Neuronal stem cell (in vitro differentiated cells): ENCODE results near the gene TP73.
A peak's percentile ranks its signal among the peaks of the same experiment; 100 is the strongest.

Experiments
- DNase-seq: peaks from one replicate; pipeline ENCODE4 v3.0.0-alpha.2; 2013; ENCODE audit warnings: low spot score
- H2AFZ ChIP-seq: one replicate; pipeline ENCODE4 v1.6.1; 2013; ENCODE audit warnings: mild to moderate bottlenecking, low read length, inconsistent platforms
- H2AK5ac ChIP-seq: 2 replicates; pipeline ENCODE4 v1.6.1; 2013; ENCODE audit warnings: low read depth, mild to moderate bottlenecking, inconsistent platforms, low read length, moderate library complexity, mixed read lengths
- H2BK120ac ChIP-seq: 2 replicates; pipeline ENCODE4 v1.6.1; 2013; ENCODE audit warnings: low read depth, mild to moderate bottlenecking, inconsistent platforms, low read length, moderate library complexity, mixed read lengths
- H2BK12ac ChIP-seq: one replicate; pipeline ENCODE4 v1.6.1; 2013; ENCODE audit warnings: low read length, inconsistent platforms
- H2BK15ac ChIP-seq: 2 replicates; pipeline ENCODE4 v1.6.1; 2013; ENCODE audit warnings: mild to moderate bottlenecking, low read length, inconsistent platforms, mixed read lengths
- H2BK5ac ChIP-seq: one replicate; pipeline ENCODE4 v1.6.1; 2013; ENCODE audit warnings: inconsistent platforms, mild to moderate bottlenecking, low read length, moderate library complexity
- H3K14ac ChIP-seq: one replicate; pipeline ENCODE4 v1.6.1; 2013; ENCODE audit warnings: low read length, inconsistent platforms
- H3K18ac ChIP-seq: 2 replicates; pipeline ENCODE4 v1.6.1; 2013; ENCODE audit warnings: low read length, inconsistent platforms
- H3K23ac ChIP-seq: 2 replicates; pipeline ENCODE4 v1.6.1; 2013; ENCODE audit warnings: low read depth, mild to moderate bottlenecking, mixed read lengths, low read length, inconsistent platforms; ENCODE audit not compliant: poor library complexity
- H3K27ac ChIP-seq: replicated peaks from 3 replicates; pipeline ENCODE4 v1.5.1; 2013; ENCODE audit warnings: low read length, inconsistent platforms
- H3K27me3 ChIP-seq, 3 experiments: 2 replicates each; pipeline ENCODE4 v1.6.1; 2013; ENCODE audit warnings: low read length in 3 of 3, mild to moderate bottlenecking in 2 of 3, inconsistent platforms in 1 of 3, low read depth in 1 of 3, mixed read lengths in 1 of 3, moderate library complexity in 1 of 3; ENCODE audit not compliant: control insufficient read depth in 3 of 3, insufficient read depth in 3 of 3
- H3K36me3 ChIP-seq, 2 donors: replicated peaks in 1 of 2; 2 replicates each; pipeline ENCODE4 v1.6.1; 2013; ENCODE audit warnings: low read length in 2 of 2; ENCODE audit not compliant: control insufficient read depth in 2 of 2, insufficient read depth in 2 of 2
- H3K4ac ChIP-seq: 2 replicates; pipeline ENCODE4 v1.6.1; 2013; ENCODE audit warnings: inconsistent platforms, mild to moderate bottlenecking, low read length, moderate library complexity
- H3K4me1 ChIP-seq, 2 donors: 1 replicate in 1 of 2; 2 replicates in 1 of 2; pipeline ENCODE4 v1.6.1; 2013; ENCODE audit warnings: low read length in 2 of 2, low read depth in 1 of 2; ENCODE audit not compliant: control insufficient read depth in 2 of 2, insufficient read depth in 1 of 2
- H3K4me2 ChIP-seq: one replicate; pipeline ENCODE4 v1.6.1; 2013; ENCODE audit warnings: mild to moderate bottlenecking, low read length, inconsistent platforms; ENCODE audit not compliant: insufficient read depth, poor library complexity, severe bottlenecking
- H3K4me3 ChIP-seq, 2 donors: 2 replicates each; pipeline ENCODE4 v1.5.1; 2013; ENCODE audit warnings: low read length in 2 of 2, mild to moderate bottlenecking in 2 of 2, inconsistent platforms in 1 of 2, moderate library complexity in 1 of 2
- H3K79me1 ChIP-seq: one replicate; pipeline ENCODE4 v1.6.1; 2013; ENCODE audit warnings: low read depth, mild to moderate bottlenecking, inconsistent platforms, low read length, moderate library complexity
- H3K9ac ChIP-seq: one replicate; pipeline ENCODE4 v1.6.1; 2013; ENCODE audit warnings: mild to moderate bottlenecking, low read depth, low read length, inconsistent platforms; ENCODE audit not compliant: poor library complexity
- H3K9me3 ChIP-seq, 2 donors: replicated peaks in 1 of 2; 2 replicates each; pipeline versions ENCODE3 to v1.6.1; 2013; ENCODE audit warnings: low read length in 2 of 2, mild to moderate bottlenecking in 2 of 2, inconsistent platforms in 1 of 2, low read depth in 1 of 2, mixed read lengths in 1 of 2, moderate library complexity in 1 of 2; ENCODE audit not compliant: control insufficient read depth in 2 of 2, insufficient read depth in 1 of 2
- H4K8ac ChIP-seq: one replicate; pipeline ENCODE4 v1.6.1; 2013; ENCODE audit warnings: low read depth, mild to moderate bottlenecking, inconsistent platforms, low read length, moderate library complexity
- H4K91ac ChIP-seq: one replicate; pipeline ENCODE4 v1.6.1; 2013; ENCODE audit warnings: low read length, low read depth, mild to moderate bottlenecking, inconsistent platforms; ENCODE audit not compliant: poor library complexity
- WGBS, 2 donors: extraction: QIAGEN DNeasy Blood & Tissue Kit; methylation state at CpG; one replicate each; pipeline ENCODE4 v1.1.7; 2013; ENCODE audit warnings: missing lambda C conversion rate in 2 of 2, mixed read lengths in 1 of 2; ENCODE audit not compliant: insufficient read length in 2 of 2, insufficient replicate concordance in 1 of 2; ENCODE audit errors: extremely low coverage in 2 of 2; 5-methylcytosine and 5-hydroxymethylcytosine counted together

The TP73 gene

DNA sequence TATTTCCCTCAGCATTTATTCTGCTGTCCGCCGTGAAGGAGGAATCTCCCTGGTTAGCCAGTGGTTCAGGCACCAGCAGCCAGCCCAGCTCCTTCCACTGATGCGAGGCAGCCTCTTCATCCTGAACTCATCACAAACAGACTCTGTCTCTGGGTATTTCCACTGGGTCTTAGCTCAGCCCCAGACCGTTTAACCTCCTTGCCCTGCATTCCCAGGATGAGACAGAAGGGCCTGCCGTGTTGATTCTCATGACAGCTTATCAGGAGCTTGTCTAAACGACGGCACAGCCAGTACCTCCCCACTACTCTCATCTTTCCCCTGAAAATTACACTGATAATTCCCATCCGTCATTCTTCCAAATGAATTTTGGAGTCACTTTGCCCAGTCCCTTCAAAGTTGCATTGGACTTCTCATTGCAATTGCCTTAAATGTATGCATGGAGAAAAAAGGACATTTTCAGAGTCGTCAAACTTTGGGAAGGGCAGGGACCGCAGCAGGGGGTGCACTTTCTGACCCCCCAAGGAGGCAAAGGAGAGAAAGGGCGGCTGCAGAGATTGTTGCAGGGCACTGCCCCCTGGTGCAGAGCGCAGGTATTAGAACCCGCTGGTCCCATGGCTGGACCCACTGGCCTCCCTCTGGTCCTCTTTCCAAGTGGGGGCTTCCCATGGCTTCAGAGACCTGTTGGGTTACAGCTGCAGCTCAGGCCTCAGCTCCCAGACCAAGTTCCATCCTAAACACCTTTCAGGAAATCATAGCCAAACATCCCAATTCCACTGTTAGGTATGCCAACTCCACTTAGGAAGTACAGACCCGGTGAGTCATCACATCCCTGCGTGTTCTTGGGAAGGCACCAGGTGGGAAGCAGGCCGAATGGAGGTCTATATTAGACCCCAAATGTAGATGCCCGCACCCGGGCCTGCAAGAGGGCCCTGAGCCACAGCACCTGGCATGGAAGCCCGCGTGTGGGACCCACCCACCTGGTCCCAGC lies 37.3 kb upstream of the TP73 start:
- H3K9ac ChIP-seq, result no peak overlapping the region
- H3K4me3 ChIP-seq, result no peak overlapping the region
- no peak overlapping the region for H2AFZ ChIP-seq
- no peak overlapping the region for H3K18ac ChIP-seq
- no peak overlapping the region for H2BK120ac ChIP-seq
- WGBS, 2 donors, result no CpG with 5 or more reads among the region's 20 CpGs
- no peak overlapping the region for H2BK5ac ChIP-seq
- no peak overlapping the region for H2BK12ac ChIP-seq
- peaks cover 0 to 53% (median 12%) of the 10 kb centered on the region in 3 experiments for H3K27me3 ChIP-seq
- no peak for DNase-seq
- no peak overlapping the region for H3K23ac ChIP-seq
- no peak overlapping the region for H2BK15ac ChIP-seq
- H4K8ac ChIP-seq, result no peak overlapping the region
- no peak overlapping the region for H3K14ac ChIP-seq
- H3K4me2 ChIP-seq, result no peak overlapping the region
- H3K9me3 ChIP-seq, result no peaks in the 10 kb centered on the region
- peaks cover 30 to 40% of the 10 kb centered on the region in 2 donors for H3K4me1 ChIP-seq
- no peak overlapping the region for H3K4ac ChIP-seq
- H3K79me1 ChIP-seq, result peaks cover 2% of the 10 kb centered on the region
- H4K91ac ChIP-seq, result no peak overlapping the region
- H3K27ac ChIP-seq, result no peak overlapping the region
- H3K36me3 ChIP-seq, result no peaks in the 10 kb centered on the region
- no peak overlapping the region for H2AK5ac ChIP-seq

GRCh38 chr1:3616861-3617260 lies 35.5 kb upstream of the TP73 start:
- Histone ChIP-seq H4K8ac (no peak overlapping the region), H2BK120ac (no peak overlapping the region), H2AFZ (no peak overlapping the region), H2BK5ac (no peak overlapping the region), H3K4me3 (no peak overlapping the region), H3K27me3 (peaks cover 0 to 53% (median 10%) of the 10 kb centered on the region in 3 experiments), H3K23ac (no peak overlapping the region), H2BK12ac (no peak overlapping the region), H2AK5ac (no peak overlapping the region), H3K4ac (no peak overlapping the region), H3K14ac (no peak overlapping the region), H4K91ac (no peak overlapping the region), H3K4me1 (peaks cover 25 to 39% of the 10 kb centered on the region in 2 donors), H3K4me2 (no peak overlapping the region), H3K9me3 (no peaks in the 10 kb centered on the region), H3K36me3 (no peaks in the 10 kb centered on the region), H3K79me1 (no peaks in the 10 kb centered on the region), H2BK15ac (no peak overlapping the region), H3K9ac (no peak overlapping the region), H3K27ac (no peak overlapping the region), H3K18ac (no peak overlapping the region)
- no CpG with 5 or more reads among the region's 9 CpGs for WGBS, 2 donors
- no peak for DNase-seq

GRCh38 chr1:3617806-3618345 lies 34.4 kb upstream of the TP73 start:
- H2AK5ac ChIP-seq, result peak overlapping the region; percentile 95
- no CpG with 5 or more reads among the region's 18 CpGs for WGBS, 2 donors
- H3K9ac ChIP-seq, result no peak overlapping the region
- peak overlapping the region; percentile 37 for H2BK15ac ChIP-seq
- H2AFZ ChIP-seq, result no peak overlapping the region
- H2BK12ac ChIP-seq, result peak overlapping the region; percentile 42
- peaks cover 19 to 32% of the 10 kb centered on the region in 2 donors for H3K4me1 ChIP-seq
- peak overlapping the region; percentile 61 for H3K18ac ChIP-seq
- H4K91ac ChIP-seq, result peak overlapping the region; percentile 16
- H3K4me2 ChIP-seq, result no peak overlapping the region
- H2BK120ac ChIP-seq, result no peak overlapping the region
- peaks cover 0 to 1% of the 10 kb centered on the region in 2 donors for H3K36me3 ChIP-seq
- H3K27ac ChIP-seq, result no peak overlapping the region
- no peak overlapping the region for H4K8ac ChIP-seq
- H3K9me3 ChIP-seq, result peaks cover 0 to 2% of the 10 kb centered on the region in 2 donors
- peak overlapping the region; percentile 84 for H2BK5ac ChIP-seq
- no peak overlapping the region for H3K4me3 ChIP-seq
- peak overlapping the region; percentile 72 for H3K14ac ChIP-seq
- H3K23ac ChIP-seq, result peak overlapping the region; percentile 12
- H3K79me1 ChIP-seq, result no peaks in the 10 kb centered on the region
- H3K4ac ChIP-seq, result peak overlapping the region; percentile 43
- no peak for DNase-seq
- H3K27me3 ChIP-seq, result peaks cover 0 to 43% (median 0%) of the 10 kb centered on the region in 3 experiments

DNA sequence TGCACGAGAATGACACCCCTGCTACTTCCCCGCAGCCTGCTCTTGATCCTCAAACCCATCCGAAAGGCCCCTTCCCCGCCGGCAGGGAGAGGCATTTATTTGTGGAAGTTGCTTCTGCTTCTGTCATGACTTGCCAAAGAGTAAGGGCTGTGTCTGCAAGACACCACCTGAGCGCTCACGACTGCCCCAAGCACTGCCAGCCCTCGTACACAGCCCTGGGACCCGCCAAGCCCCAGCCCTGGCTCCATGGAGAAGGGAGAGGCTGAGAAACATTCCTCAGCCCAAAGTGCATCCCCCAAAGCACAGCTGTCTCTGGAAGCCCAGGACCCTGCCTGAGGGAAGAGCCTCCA lies 33.8 kb upstream of the TP73 start:
- peak overlapping the region; percentile 84 for H2BK5ac ChIP-seq
- H3K36me3 ChIP-seq, result peaks cover 0 to 1% of the 10 kb centered on the region in 2 donors
- no peak overlapping the region for H3K4me3 ChIP-seq
- peak overlapping the region; percentile 2 for H2BK12ac ChIP-seq
- WGBS, 2 donors, result no CpG with 5 or more reads among the region's 9 CpGs
- H4K91ac ChIP-seq, result no peak overlapping the region
- peak overlapping the region; percentile 55 for H3K9ac ChIP-seq
- H3K14ac ChIP-seq, result no peak overlapping the region
- peaks cover 14 to 25% of the 10 kb centered on the region in 2 donors for H3K4me1 ChIP-seq
- H3K9me3 ChIP-seq, result peaks cover 0 to 2% of the 10 kb centered on the region in 2 donors
- no peak overlapping the region for H3K4me2 ChIP-seq
- no peak overlapping the region for H3K4ac ChIP-seq
- no peak overlapping the region for H2AFZ ChIP-seq
- peaks cover 0 to 37% (median 0%) of the 10 kb centered on the region in 3 experiments for H3K27me3 ChIP-seq
- no peak overlapping the region for H3K27ac ChIP-seq
- no peak overlapping the region for H2BK120ac ChIP-seq
- no peak for DNase-seq
- H3K79me1 ChIP-seq, result no peaks in the 10 kb centered on the region
- peak overlapping the region; percentile 37 for H2BK15ac ChIP-seq
- H3K23ac ChIP-seq, result peak overlapping the region; percentile 18
- H4K8ac ChIP-seq, result no peak overlapping the region
- peak overlapping the region; percentile 95 for H2AK5ac ChIP-seq
- H3K18ac ChIP-seq, result peak overlapping the region; percentile 25
